ENCODE results near the gene RPN2.

The RPN2 gene

DNA sequence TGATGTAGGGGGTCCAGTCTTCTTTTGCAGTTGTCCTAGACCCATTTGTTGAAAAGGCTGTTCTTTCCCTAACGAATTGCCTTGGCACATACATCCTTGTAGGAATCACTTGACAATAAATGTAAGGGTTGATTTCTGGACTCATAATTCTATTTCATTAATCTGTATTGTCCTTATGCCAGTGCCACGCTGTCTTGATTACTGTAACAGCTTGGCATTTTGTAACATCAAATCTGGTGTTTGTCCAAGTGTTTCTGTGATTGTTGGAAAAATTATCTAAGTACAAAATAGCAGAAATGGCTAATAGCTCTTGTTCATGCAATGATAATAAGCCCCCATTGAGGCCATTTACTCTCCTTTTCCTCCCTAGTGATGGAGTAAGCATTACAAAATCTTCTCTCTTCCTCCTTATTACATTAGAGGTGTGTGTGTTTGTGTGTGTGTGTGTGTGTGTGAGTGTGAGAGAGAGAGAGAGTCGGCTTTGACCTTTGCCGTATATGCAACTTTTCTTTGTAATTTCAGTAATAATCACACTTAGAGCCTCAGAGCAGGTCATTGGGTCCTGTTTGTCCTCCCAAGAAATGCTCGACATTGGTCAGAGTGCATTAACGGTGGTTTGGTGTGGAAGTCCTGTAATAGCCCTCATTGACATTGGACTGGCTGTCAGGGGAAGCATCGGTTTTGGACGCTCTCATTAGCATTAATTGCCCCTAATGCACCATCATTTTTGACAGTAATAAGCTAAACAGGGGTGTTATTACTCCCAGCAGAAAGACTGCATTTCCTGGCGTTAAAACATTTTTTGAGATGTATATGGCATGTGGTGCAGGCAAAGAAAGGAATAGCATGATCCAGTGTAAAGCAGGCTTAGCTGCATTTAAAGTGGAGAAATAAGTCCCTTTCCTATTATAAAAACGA lies 40.9 kb downstream of the RPN2 start:
- DNase-seq, result no peak

DNA sequence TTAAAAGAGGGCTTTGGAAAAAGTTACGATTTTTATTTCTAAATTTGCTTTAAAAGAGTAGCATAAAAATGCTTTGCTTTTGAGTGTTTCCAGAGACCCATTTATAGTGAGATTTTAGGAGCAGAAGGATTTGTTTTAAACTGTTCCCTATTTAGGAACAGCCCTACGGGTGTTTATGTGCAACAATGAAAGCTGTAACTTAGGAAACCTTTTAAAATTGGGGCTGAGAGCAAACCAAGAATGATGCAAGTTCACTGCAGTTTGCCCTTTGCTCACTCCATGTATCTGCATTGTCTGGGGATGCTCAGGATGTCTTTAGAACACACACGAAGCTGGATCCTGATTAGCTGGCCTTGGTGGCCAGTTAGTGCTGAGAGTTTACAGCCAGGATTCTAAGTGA lies 41.6 kb downstream of the RPN2 start:
- DNase-seq, result no peak

DNA sequence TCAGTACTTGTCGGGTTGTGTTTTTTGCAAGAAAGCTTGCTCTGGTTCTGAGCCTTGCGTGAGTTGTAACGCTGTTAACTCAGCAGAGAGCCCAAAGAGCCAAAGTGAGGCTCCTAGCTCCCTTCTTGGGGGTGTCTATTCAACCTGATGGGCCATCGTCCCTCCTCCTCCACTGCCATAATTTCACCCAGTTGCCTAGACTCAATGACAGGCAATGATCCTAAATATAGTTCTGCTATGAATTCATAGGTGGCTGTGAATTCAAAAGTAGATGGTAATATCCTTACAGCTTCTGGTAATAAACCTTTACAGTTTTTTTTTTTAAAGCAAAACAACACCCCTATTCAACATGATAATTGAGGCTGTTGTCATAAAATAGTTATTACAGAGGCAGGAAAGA lies 43.0 kb downstream of the RPN2 start:
- no peak for DNase-seq

- no peak for DNase-seq
Measured at GRCh38 chr20:37223053-37223452, 43.9 kb downstream of the RPN2 start.

- no peak for DNase-seq
Measured at GRCh38 chr20:37225146-37225545, 46.0 kb downstream of the RPN2 start.

- DNase-seq, result no peak
Measured at GRCh38 chr20:37226889-37227288, 47.8 kb downstream of the RPN2 start.

- DNase-seq, result no peak
Measured at GRCh38 chr20:37228082-37228481, 49.0 kb downstream of the RPN2 start.

GRCh38 chr20:37228656-37229055 lies 49.5 kb downstream of the RPN2 start:
- no peak for DNase-seq

- DNase-seq, result no peak
Measured at GRCh38 chr20:37229357-37229756, 50.2 kb downstream of the RPN2 start.

GRCh38 chr20:37230200-37230599 lies 51.1 kb downstream of the RPN2 start:
- DNase-seq, result no peak

DNA sequence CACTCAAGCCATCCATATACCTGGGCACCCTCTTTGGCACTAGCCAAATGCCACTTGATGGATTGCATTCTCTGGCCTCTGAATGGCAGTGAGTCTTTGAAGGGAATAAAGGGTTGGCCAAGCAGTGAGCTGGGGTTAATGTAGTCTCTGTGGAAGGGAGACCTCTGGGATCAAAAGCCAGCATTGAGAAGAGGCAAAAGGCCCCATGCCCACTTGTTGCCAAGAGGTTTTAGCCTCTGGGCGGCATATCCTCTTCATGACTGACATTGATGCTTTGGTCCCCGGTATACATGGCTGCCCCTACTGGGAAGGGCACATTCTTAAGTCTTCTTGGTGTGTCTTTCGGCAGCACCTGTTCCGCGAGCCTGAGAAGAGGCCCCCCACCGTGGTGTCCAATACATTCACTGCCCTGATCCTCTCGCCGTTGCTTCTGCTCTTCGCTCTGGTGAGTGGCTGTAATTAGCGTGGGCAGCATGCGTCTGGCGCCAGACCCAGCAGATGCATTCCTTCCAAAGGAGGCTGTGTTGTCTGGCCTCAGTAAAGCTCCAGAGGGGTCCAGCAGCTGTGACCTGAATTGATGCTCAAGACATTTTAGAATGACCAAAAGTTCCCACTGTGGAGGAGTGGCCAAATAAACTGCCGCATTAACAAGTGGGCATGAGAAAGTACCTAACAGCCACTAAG lies 53.0 kb downstream of the RPN2 start:
- no peak for DNase-seq

GRCh38 chr20:37233548-37234253 lies 54.6 kb downstream of the RPN2 start:
- no peak for DNase-seq

- no peak for DNase-seq
Measured at GRCh38 chr20:37234254-37234581, 55.1 kb downstream of the RPN2 start.

DNA sequence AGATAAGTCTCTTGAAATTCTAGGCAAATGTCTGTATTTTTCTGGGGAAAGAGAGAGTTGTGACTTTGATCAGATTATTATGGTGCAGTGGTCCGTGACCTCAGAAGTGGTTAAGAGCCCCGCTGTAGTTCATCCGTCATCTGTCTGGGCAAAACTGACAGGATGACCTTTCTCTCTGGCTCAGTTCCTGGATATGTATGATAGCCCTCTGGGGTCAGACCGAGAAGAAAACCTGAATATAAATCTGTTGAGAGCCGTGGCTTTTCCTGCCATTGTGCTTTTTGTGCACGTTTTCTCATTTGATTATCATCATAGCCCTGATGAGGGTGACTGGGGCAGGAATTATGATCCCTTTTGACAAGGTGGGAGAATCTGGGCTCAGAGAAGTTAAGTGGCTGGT lies 55.9 kb downstream of the RPN2 start:
- no peak for DNase-seq

GRCh38 chr20:37236462-37236861 lies 57.3 kb downstream of the RPN2 start:
- DNase-seq, result no peak

GRCh38 chr20:37237656-37238055 lies 58.5 kb downstream of the RPN2 start:
- DNase-seq, result no peak

- DNase-seq, result no peak
Measured at GRCh38 chr20:37238426-37238825, 59.3 kb downstream of the RPN2 start.

- no peak for DNase-seq
Measured at GRCh38 chr20:37238935-37239451, 59.9 kb downstream of the RPN2 start.

GRCh38 chr20:37240337-37241067 lies 61.4 kb downstream of the RPN2 start:
- no peak for DNase-seq

- DNase-seq, result no peak
Measured at GRCh38 chr20:37242503-37242902, 63.4 kb downstream of the RPN2 start.

GRCh38 chr20:37243076-37243936 lies 64.2 kb downstream of the RPN2 start:
- DNase-seq, result no peak

All from T-helper 9 cell (primary cell).